AG04450 (cell line): Measurements from ENCODE around the gene PTH1R. TPM values are rescaled to one million over a fixed set of nuclear protein-coding genes. Genes with fewer than 3 reads are reported as not detected.

Experiments
- CTCF ChIA-PET: fragments of 300-600, 350-600 bp; formaldehyde crosslinking; extraction: SDS; loops from one replicate; lab custom pipeline; 2022; ENCODE audit warnings: antibody characterized with exemption, inconsistent platforms; lab: Charles Lee
- POLR2A ChIA-PET: fragments of 350-600 bp; formaldehyde crosslinking; extraction: SDS; loops from one replicate; lab custom pipeline; 2021; ENCODE audit warnings: antibody characterized with exemption, inconsistent platforms; lab: Yijun Ruan, JAX
- DNase-seq: peaks from one replicate; pipeline ENCODE4 v3.0.0-alpha.2; 2011; ENCODE audit warnings: low read depth, low spot score
- H3K27ac ChIP-seq: one replicate; pipeline ENCODE4 v1.5.1; 2012; ENCODE audit warnings: low read depth, low read length, control low read depth
- H3K27me3 ChIP-seq: one replicate; pipeline ENCODE4 v1.6.0; 2012; ENCODE audit warnings: low read length; ENCODE audit not compliant: control insufficient read depth, insufficient read depth
- H3K4me3 ChIP-seq: 2 replicates; pipeline ENCODE4 v1.5.1; 2011; ENCODE audit warnings: mild to moderate bottlenecking, low read depth, low read length, control low read depth
- H3K9me3 ChIP-seq: 2 replicates; pipeline ENCODE4 v1.5.1; 2012; ENCODE audit warnings: low read length; ENCODE audit not compliant: control insufficient read depth, insufficient read depth
- polyA plus RNA-seq: library from polyadenylated mRNA; depleted of rRNA; stranded (reverse); fragments of >200 nt; gene quantifications from 2 replicates; pipeline ENCODE4 v1.2.3, GENCODE V29; 2011
- TF ChIP-seq, protein P1 (sequence below): IDR thresholded peaks from 2 replicates; pipeline ENCODE4 v1.5.1; 2011; ENCODE audit warnings: low read depth, low read length, control low read depth, inconsistent platforms

The PTH1R gene
- polyA plus RNA-seq, 1 experiment: 0.05 TPM

- H3K9me3 ChIP-seq: no peaks in the 10 kb centered on the region
- TF ChIP-seq, protein P1, sequence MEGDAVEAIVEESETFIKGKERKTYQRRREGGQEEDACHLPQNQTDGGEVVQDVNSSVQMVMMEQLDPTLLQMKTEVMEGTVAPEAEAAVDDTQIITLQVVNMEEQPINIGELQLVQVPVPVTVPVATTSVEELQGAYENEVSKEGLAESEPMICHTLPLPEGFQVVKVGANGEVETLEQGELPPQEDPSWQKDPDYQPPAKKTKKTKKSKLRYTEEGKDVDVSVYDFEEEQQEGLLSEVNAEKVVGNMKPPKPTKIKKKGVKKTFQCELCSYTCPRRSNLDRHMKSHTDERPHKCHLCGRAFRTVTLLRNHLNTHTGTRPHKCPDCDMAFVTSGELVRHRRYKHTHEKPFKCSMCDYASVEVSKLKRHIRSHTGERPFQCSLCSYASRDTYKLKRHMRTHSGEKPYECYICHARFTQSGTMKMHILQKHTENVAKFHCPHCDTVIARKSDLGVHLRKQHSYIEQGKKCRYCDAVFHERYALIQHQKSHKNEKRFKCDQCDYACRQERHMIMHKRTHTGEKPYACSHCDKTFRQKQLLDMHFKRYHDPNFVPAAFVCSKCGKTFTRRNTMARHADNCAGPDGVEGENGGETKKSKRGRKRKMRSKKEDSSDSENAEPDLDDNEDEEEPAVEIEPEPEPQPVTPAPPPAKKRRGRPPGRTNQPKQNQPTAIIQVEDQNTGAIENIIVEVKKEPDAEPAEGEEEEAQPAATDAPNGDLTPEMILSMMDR: no peak
- no peak for DNase-seq
- no peak overlapping the region for H3K27ac ChIP-seq
- no peak overlapping the region for H3K4me3 ChIP-seq
- ChIA-PET POLR2A (no interaction called here), CTCF (interaction anchor here (0.7 to 1.2 kb wide), 2 partner anchors 9 to 416 kb away, joined by 3 read pairs; no protein-coding TSS in a partner anchor)
- no peaks in the 10 kb centered on the region for H3K27me3 ChIP-seq
These were observed 27.0 kb downstream of the PTH1R start for GRCh38 chr3:46904303-46905212.

DNA sequence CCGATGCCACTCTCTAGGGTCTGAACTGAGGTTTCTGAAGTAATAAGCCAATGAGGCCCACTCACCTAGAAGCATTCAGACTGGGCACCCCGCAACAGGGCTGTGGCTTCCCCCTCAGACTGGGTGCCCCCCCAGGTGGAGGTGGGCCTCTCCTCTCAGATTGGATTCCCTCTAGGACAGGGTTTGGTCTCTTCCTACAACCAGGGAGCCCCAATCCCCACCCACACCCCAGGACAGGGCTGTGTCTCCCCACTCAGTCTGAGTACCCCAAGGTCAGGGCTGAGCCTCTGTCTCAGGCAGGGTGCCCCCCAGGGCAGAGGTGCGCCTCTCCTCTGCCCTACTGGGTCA, 27.7 kb downstream of the PTH1R start:
- Histone ChIP-seq H3K27ac (no peak overlapping the region), H3K9me3 (no peaks in the 10 kb centered on the region), H3K4me3 (no peak overlapping the region), H3K27me3 (no peaks in the 10 kb centered on the region)
- TF ChIP-seq, protein P1: no peak
- POLR2A ChIA-PET: no interaction called here
- CTCF ChIA-PET: no interaction called here
- DNase-seq: no peak

DNA sequence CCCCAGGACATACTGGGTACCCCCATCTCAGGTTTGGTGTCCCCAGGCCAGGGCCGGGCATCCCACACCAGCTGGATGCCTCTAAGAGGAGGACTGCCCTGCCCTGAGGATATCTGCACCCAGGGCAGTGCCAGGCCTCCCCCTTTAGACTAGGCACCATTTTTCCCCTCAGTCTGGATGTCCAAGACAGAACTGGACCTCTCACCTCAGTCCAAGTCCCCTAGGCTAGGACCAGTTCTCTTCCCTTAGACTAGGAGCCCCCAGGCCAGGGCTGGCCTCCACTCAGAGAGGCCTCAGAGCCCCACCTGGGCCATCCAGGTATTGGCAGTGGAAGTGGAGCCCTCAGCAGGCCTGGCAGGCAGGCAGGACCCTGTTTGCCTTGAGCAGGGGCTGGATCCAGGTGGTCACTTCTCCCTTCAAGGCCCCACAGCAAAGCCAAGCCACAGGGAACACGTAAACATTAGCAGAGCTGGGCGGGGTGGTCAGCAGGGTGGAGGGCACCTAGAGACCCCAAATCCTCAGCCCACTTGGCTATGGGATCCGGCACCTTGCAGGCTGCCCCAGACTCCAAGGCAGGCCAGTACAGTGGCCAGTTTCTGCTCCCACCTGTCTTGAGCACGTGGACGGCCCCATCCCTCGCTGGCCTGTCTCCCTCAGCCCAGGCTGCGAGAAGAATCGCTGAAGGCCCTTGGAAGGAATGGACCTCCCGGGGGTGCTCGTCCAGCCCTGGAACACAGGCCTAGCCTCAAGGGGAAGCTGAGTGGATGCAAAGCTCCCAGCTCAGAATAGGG, 28.3 kb downstream of the PTH1R start:
- no peaks in the 10 kb centered on the region for H3K9me3 ChIP-seq
- no peaks in the 10 kb centered on the region for H3K27me3 ChIP-seq
- TF ChIP-seq, protein P1: no peak
- ChIA-PET POLR2A (no interaction called here), CTCF (no interaction called here)
- no peak for DNase-seq
- H3K27ac ChIP-seq: no peak overlapping the region
- H3K4me3 ChIP-seq: no peak overlapping the region

DNA sequence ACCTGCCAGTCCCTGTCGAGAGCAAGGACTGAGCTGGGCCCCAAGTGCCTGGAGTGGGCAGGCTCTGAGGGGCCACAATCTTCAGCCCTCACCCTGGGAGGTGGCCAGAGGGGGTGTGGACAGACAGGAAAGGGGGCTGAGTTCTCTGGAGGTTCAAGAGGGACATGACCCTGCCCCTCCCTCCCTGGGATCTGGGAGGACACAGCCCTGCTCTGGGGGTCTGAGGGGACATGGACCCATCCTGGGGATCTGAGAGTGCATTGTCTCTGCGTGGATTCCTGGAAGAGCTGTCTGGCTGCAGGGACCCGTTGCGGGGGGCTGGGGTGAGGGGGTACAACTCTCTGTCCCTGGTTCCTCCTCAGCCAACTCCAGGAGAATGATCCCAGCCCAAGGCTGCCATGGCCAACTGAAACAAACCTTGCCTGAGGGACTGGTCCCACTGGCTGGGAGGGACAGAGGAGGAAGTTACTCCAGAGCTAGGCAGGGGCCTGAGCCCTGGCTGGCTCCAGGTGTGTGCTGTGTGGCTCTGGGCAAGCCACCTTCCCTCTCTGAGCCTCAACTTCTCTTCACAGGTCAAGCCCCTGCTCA, 29.0 kb downstream of the PTH1R start:
- Histone ChIP-seq H3K4me3 (no peak overlapping the region), H3K27me3 (no peaks in the 10 kb centered on the region), H3K9me3 (no peaks in the 10 kb centered on the region), H3K27ac (no peak overlapping the region)
- TF ChIP-seq, protein P1: no peak
- ChIA-PET POLR2A (no interaction called here), CTCF (no interaction called here)
- DNase-seq: no peak
